H9 (cell line): ENCODE results near the gene ELAC2. TPM values are rescaled to one million over a fixed set of nuclear protein-coding genes. Genes with fewer than 3 reads are reported as not detected.

Experiments used
- DNase-seq: peaks from one replicate; pipeline ENCODE4 v3.0.0-alpha.2; 2017
- H2AFZ ChIP-seq: one replicate; pipeline ENCODE4 v1.6.1; 2013; ENCODE audit warnings: mild to moderate bottlenecking, low read length, control low read depth, moderate library complexity
- H2AK5ac ChIP-seq: 2 replicates; pipeline ENCODE4 v1.6.1; 2013; ENCODE audit warnings: low read length, control low read depth, mixed read lengths; ENCODE audit not compliant: insufficient read length
- H2BK120ac ChIP-seq: one replicate; pipeline ENCODE4 v1.6.1; 2013; ENCODE audit warnings: low read depth, mild to moderate bottlenecking, low read length, control low read depth, inconsistent platforms; ENCODE audit not compliant: poor library complexity, severe bottlenecking
- H2BK12ac ChIP-seq: 2 replicates; pipeline ENCODE4 v1.6.1; 2013; ENCODE audit warnings: low read length, control low read depth, mixed read lengths, low read depth; ENCODE audit not compliant: insufficient read length
- H2BK15ac ChIP-seq: 2 replicates; pipeline ENCODE4 v1.6.1; 2013; ENCODE audit warnings: low read depth, low read length, control low read depth
- H2BK20ac ChIP-seq: one replicate; pipeline ENCODE4 v1.6.1; 2013; ENCODE audit warnings: low read depth, mild to moderate bottlenecking, low read length, control low read depth, inconsistent platforms; ENCODE audit not compliant: poor library complexity, severe bottlenecking
- H2BK5ac ChIP-seq: 2 replicates; pipeline ENCODE4 v1.6.1; 2013; ENCODE audit warnings: low read length, control low read depth, mixed read lengths; ENCODE audit not compliant: insufficient read length
- H3K14ac ChIP-seq: 2 replicates; pipeline ENCODE4 v1.6.1; 2013; ENCODE audit warnings: low read length, control low read depth; ENCODE audit not compliant: insufficient read depth
- H3K18ac ChIP-seq: 2 replicates; pipeline ENCODE4 v1.6.1; 2013; ENCODE audit warnings: low read depth, mild to moderate bottlenecking, mixed read lengths, low read length, control low read depth; ENCODE audit not compliant: insufficient read length
- H3K23ac ChIP-seq: 2 replicates; pipeline ENCODE4 v1.6.1; 2013; ENCODE audit warnings: low read length, control low read depth, mixed read lengths, low read depth; ENCODE audit not compliant: insufficient read length
- H3K23me2 ChIP-seq: 2 replicates; pipeline ENCODE4 v1.6.1; 2013; ENCODE audit warnings: low read depth, mild to moderate bottlenecking, mixed read lengths, low read length, control low read depth; ENCODE audit not compliant: insufficient read length, poor library complexity, severe bottlenecking
- H3K27ac ChIP-seq: 2 replicates; pipeline ENCODE4 v1.5.1; 2013; ENCODE audit warnings: low read length, control low read depth, mixed read lengths, low read depth; ENCODE audit not compliant: insufficient read length
- H3K27me3 ChIP-seq: 2 replicates; pipeline ENCODE4 v1.6.1; 2013; ENCODE audit warnings: low read length, control low read depth, inconsistent platforms; ENCODE audit not compliant: insufficient read depth
- H3K4ac ChIP-seq: 2 replicates; pipeline ENCODE4 v1.6.1; 2013; ENCODE audit warnings: low read depth, mild to moderate bottlenecking, control low read depth, inconsistent platforms, low read length, moderate library complexity
- H3K4me1 ChIP-seq: 2 replicates; pipeline ENCODE4 v1.6.1; 2013; ENCODE audit warnings: low read length, control low read depth, inconsistent platforms; ENCODE audit not compliant: insufficient read depth
- H3K4me2 ChIP-seq: 2 replicates; pipeline ENCODE4 v1.6.1; 2013; ENCODE audit warnings: low read length, control low read depth, mixed read lengths; ENCODE audit not compliant: insufficient read length, insufficient read depth
- H3K56ac ChIP-seq: 2 replicates; pipeline ENCODE4 v1.6.1; 2013; ENCODE audit warnings: low read depth, mild to moderate bottlenecking, mixed read lengths, low read length, control low read depth; ENCODE audit not compliant: insufficient read length
- H3K79me1 ChIP-seq: 2 replicates; pipeline ENCODE4 v1.6.1; 2013; ENCODE audit warnings: low read depth, mild to moderate bottlenecking, moderate library complexity, low read length, control low read depth, inconsistent platforms; ENCODE audit not compliant: insufficient read depth, poor library complexity, severe bottlenecking
- H3K79me2 ChIP-seq: 2 replicates; pipeline ENCODE4 v1.6.1; 2013; ENCODE audit warnings: low read length, control low read depth, inconsistent platforms; ENCODE audit not compliant: insufficient read depth
- H3K9ac ChIP-seq: 2 replicates; pipeline ENCODE4 v1.6.1; 2013; ENCODE audit warnings: low read length, control low read depth, mixed read lengths; ENCODE audit not compliant: insufficient read length; ENCODE audit errors: extremely low read depth
- H3K9me3 ChIP-seq: one replicate; pipeline ENCODE4 v1.6.1; 2013; ENCODE audit warnings: low read depth, low read length, inconsistent platforms; ENCODE audit not compliant: control insufficient read depth
- H3T11ph ChIP-seq: one replicate; pipeline ENCODE4 v1.6.1; 2013; ENCODE audit warnings: mild to moderate bottlenecking, low read length, control low read depth, inconsistent platforms
- H4K20me1 ChIP-seq: one replicate; pipeline ENCODE4 v1.6.1; 2013; ENCODE audit not compliant: control insufficient read depth, insufficient read length, insufficient read depth
- H4K5ac ChIP-seq: 2 replicates; pipeline ENCODE4 v1.6.1; 2013; ENCODE audit warnings: low read depth, mild to moderate bottlenecking, mixed read lengths, low read length, control low read depth; ENCODE audit not compliant: insufficient read length
- H4K8ac ChIP-seq: replicated peaks from 2 replicates; pipeline ENCODE4 v1.6.1; 2013; ENCODE audit warnings: low read length, control low read depth, mixed read lengths, low read depth; ENCODE audit not compliant: insufficient read length
- H4K91ac ChIP-seq: 2 replicates; pipeline ENCODE4 v1.6.1; 2013; ENCODE audit warnings: low read depth, mild to moderate bottlenecking, moderate library complexity, mixed read lengths, low read length, control low read depth; ENCODE audit not compliant: insufficient read length
- H3K27ac Mint-ChIP-seq, 3 experiments: 2 replicates in 2 of 3; 3 replicates in 1 of 3; pipeline ENCODE4 v1.8.0; 2020 to 2021; ENCODE audit warnings: mixed read lengths in 3 of 3, mild to moderate bottlenecking in 1 of 3, moderate library complexity in 1 of 3
- H3K27me3 Mint-ChIP-seq: 2 replicates; pipeline ENCODE4 v1.8.0; 2021; ENCODE audit warnings: low read depth, mild to moderate bottlenecking, moderate library complexity, mixed read lengths
- H3K36me3 Mint-ChIP-seq, 3 experiments: 2 replicates in 2 of 3; 3 replicates in 1 of 3; pipeline ENCODE4 v1.8.0; 2020 to 2021; ENCODE audit warnings: low read depth in 3 of 3, mixed read lengths in 3 of 3; ENCODE audit not compliant: insufficient read depth in 1 of 3
- H3K4me1 Mint-ChIP-seq, 2 experiments: 2 replicates each; pipeline ENCODE4 v1.8.0; 2020; ENCODE audit warnings: mixed read lengths in 2 of 2
- H3K4me3 Mint-ChIP-seq, 2 experiments: 2 replicates in 1 of 2; 3 replicates in 1 of 2; pipeline ENCODE4 v1.8.0; 2020 to 2021; ENCODE audit warnings: mild to moderate bottlenecking in 2 of 2, mixed read lengths in 2 of 2, moderate library complexity in 1 of 2
- H3K9me3 Mint-ChIP-seq, 2 experiments: 2 replicates in 1 of 2; 3 replicates in 1 of 2; pipeline ENCODE4 v1.8.0; 2020; ENCODE audit warnings: mild to moderate bottlenecking in 2 of 2, mixed read lengths in 2 of 2, moderate library complexity in 1 of 2
- WGBS: extraction: QIAGEN DNeasy Blood & Tissue Kit; methylation state at CpG from one replicate; pipeline ENCODE4 v1.1.7; 2013; ENCODE audit warnings: missing lambda C conversion rate, low lambda C conversion rate, mixed read lengths; ENCODE audit not compliant: insufficient read length; ENCODE audit errors: extremely low coverage; 5-methylcytosine and 5-hydroxymethylcytosine counted together
- total RNA-seq: library from RNA; stranded (reverse); gene quantifications from 2 replicates; pipeline ENCODE4 v1.2.1, GENCODE V29; 2021
- TF ChIP-seq, protein P1 (sequence below): fragments of 200-600 bp; sonication (generic); conservative IDR thresholded peaks from 3 replicates; pipeline ENCODE4 v1.8.0; 2021; ENCODE audit warnings: antibody characterized with exemption, mild to moderate bottlenecking

The ELAC2 gene
- total RNA-seq, 1 experiment from 2014 or later, result 90.7 TPM

DNA sequence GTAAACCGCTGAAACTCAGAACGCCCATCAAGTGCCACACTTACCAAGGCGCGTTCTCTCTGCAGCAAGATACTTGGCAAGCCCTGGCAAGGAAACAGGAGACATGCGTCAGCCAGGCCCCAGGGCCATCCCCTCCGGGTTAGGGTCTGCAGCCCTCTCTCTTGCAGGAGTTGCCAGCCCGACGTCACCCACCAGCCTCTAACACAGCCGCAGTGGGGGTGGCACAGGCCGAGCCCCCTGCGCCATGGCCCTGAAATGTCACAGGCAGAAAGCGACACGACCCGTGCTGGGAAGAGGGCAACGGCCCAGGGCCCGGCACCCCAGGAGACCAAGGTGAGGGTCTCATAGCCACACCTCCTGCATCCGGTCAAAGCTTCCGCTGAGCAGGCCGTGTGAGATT, 21.9 kb downstream of the ELAC2 start:
- Histone ChIP-seq H2BK20ac (no peak overlapping the region), H3K4ac (no peak overlapping the region), H4K5ac (no peak overlapping the region), H3K79me1 (no peaks in the 10 kb centered on the region), H3K23ac (no peak overlapping the region), H3K56ac (no peak overlapping the region), H4K20me1 (no peaks in the 10 kb centered on the region), H2BK120ac (no peak overlapping the region), H4K8ac (no peak overlapping the region), H2AK5ac (no peak overlapping the region), H3K9me3 (no peaks in the 10 kb centered on the region), H3T11ph (no peak overlapping the region), H2AFZ (no peak overlapping the region), H3K27me3 (no peaks in the 10 kb centered on the region), H4K91ac (no peak overlapping the region), H3K27ac (no peak overlapping the region), H2BK12ac (no peak overlapping the region), H3K23me2 (no peaks in the 10 kb centered on the region), H3K79me2 (no peaks in the 10 kb centered on the region), H3K18ac (no peak overlapping the region), H3K4me1 (no peaks in the 10 kb centered on the region), H2BK15ac (no peak overlapping the region), H3K14ac (no peak overlapping the region), H2BK5ac (no peak overlapping the region), H3K4me2 (no peak overlapping the region), H3K9ac (no peak overlapping the region)
- Mint-ChIP-seq H3K27ac (peak overlapping the region in 1 of 3 experiments; percentile 90; a peak in 1 of 7 replicates), H3K27me3 (no peaks in the 10 kb centered on the region), H3K4me1 (no peaks in the 10 kb centered on the region), H3K4me3 (no peak overlapping the region), H3K36me3 (peaks cover 40 to 99% (median 88%) of the 10 kb centered on the region in 3 experiments), H3K9me3 (no peaks in the 10 kb centered on the region)
- WGBS, result no CpG with 5 or more reads among the region's 19 CpGs
- DNase-seq, result no peak
- TF ChIP-seq, protein P1, sequence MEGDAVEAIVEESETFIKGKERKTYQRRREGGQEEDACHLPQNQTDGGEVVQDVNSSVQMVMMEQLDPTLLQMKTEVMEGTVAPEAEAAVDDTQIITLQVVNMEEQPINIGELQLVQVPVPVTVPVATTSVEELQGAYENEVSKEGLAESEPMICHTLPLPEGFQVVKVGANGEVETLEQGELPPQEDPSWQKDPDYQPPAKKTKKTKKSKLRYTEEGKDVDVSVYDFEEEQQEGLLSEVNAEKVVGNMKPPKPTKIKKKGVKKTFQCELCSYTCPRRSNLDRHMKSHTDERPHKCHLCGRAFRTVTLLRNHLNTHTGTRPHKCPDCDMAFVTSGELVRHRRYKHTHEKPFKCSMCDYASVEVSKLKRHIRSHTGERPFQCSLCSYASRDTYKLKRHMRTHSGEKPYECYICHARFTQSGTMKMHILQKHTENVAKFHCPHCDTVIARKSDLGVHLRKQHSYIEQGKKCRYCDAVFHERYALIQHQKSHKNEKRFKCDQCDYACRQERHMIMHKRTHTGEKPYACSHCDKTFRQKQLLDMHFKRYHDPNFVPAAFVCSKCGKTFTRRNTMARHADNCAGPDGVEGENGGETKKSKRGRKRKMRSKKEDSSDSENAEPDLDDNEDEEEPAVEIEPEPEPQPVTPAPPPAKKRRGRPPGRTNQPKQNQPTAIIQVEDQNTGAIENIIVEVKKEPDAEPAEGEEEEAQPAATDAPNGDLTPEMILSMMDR, result no peak
